Stimulated activated CD8-positive, alpha-beta memory T cell treated with anti-CD3 and anti-CD28 coated beads, Interleukin-2, amount 100 ng/mL, for 48 hours (primary cell): Measurements from ENCODE around the gene ARHGAP1.

Experiments
- DNase-seq, 2 donors: peaks; one replicate each; pipeline ENCODE4 v3.0.0-alpha.2; 2020; ENCODE audit warnings: low read depth in 2 of 2

ARHGAP1 gene

DNA sequence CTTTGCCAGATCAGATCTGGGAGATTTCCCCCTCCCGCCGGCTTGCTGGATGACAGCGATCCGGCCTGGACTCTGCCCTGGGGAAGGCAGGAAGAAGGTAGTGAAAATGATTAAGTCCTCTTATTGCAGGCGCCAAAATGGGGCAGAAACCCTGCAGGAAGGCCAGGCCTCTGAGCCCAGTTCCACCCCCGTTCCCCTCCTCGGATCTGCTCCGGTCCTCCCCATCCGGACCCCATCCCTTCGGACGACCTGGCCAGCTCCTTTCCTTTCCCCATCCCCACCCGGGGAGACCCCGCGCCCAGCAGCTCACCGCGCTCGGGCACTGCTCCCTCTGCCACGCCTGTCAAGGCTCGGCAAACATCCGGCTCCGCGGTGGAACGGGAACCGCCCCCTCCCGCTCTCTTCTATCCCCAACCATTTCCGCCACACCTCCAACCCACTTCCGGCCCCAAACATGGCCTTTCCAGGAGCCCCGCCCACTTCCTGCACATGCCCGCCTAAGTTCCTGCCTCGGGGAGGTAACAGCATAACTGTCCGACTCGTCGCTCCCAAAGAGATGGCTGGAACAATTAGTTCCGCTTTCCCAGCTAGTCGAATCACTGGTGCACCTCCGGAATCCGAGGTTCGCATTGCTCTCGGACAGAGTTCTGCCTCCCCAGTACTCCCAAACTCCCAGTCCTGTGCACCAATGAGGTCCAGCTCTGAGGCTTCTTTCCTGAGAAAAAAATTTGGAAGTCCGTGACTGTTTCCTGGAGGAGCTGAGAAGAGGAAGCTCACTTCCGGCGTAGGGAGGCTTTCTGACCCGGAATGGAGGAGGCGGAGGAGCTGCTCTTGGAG, at the start of gene ARHGAP1, which contains the start of gene ZNF408:
Gene ARHGAP1 (minus strand): TSS at position 379 of the 837 bp plus-strand sequence. CDS start 4,512 bp downstream, outside the sequence.
Gene ZNF408 (plus strand): TSS at position 791 of the 837 bp plus-strand sequence. CDS start 17 bp downstream, at position 808.
- DNase-seq: peak; percentile 98 to 99

DNA sequence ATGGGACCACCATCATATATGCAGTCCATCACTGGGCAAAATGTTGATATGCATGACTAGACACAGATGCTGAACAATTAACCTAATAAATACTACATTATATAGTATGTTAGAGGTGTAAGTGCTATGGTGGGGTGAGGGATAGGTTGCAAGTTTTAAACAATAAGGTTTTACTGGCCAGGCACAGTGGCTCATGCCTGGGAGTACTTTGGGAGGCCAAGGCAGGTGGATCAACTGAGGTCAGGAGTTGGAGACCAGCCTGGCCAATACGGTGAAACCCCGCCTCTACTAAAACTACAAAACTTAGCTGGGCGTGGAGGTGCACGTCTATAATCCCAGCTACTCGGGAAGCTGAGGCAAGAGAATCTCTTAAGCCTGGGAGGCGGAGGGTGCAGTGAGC, 46.7 kb upstream of the ARHGAP1 start:
- DNase-seq: no peak

- DNase-seq: no peak
These were observed 45.6 kb upstream of the ARHGAP1 start for GRCh38 chr11:46745995-46746394.

GRCh38 chr11:46745328-46745727, 44.9 kb upstream of the ARHGAP1 start:
- no peak for DNase-seq

DNA sequence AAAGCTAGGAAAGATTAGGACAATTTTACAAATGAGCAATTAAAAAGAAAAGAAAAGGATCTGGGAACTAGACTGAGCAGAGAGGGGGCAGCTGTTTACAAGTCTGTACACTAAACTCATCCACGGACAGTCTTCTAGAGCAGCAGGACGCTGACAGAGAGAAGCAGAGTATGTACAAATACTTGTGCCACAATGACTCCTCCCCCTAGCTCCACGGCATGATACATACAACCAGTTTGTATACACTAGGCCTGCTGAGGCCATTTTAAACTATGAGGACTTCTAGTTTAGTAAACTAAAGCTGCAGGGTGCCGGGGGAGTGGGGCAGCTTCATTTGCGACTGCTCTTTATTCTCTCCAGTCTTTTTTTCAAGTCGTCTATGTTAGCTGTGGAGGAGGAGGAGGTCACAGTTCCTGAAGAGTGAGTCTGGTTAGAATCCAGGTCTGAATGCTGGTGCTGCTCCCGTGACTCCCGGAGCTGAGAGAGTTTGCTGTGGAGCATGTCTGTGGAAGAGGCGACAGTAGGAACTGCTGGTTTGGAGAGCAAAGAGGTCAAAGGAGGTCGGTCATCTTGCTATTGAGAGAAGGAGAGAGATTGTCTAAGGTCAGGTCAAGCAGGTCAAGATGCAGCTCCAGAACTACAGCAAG, 43.4 kb upstream of the ARHGAP1 start:
- DNase-seq: no peak

- DNase-seq: no peak
These were observed 42.6 kb upstream of the ARHGAP1 start for GRCh38 chr11:46743043-46743442.

- no peak for DNase-seq
These were observed 41.4 kb upstream of the ARHGAP1 start for GRCh38 chr11:46741600-46742484.

GRCh38 chr11:46738887-46739286, 38.5 kb upstream of the ARHGAP1 start:
- DNase-seq: no peak

DNA sequence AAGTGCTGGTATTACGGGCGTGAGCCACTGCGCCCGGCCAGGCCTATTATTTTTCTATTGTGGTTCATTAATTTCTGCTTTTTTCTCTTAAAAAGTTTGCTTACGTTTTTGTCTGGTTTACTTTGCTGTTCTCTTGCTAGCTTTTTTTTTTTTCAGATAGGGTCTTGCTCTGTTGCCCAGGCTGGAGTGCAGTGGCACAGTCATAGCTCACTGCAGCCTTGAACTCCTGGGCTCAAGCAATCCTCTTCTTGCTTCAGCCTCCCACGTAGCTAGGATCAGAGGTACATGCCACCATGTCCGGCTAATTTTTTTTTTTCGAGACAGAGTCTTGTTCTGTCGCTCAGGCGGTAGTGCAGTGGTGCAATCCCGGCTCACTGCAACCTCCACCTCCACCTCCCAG, 37.3 kb upstream of the ARHGAP1 start:
- DNase-seq: no peak

DNA sequence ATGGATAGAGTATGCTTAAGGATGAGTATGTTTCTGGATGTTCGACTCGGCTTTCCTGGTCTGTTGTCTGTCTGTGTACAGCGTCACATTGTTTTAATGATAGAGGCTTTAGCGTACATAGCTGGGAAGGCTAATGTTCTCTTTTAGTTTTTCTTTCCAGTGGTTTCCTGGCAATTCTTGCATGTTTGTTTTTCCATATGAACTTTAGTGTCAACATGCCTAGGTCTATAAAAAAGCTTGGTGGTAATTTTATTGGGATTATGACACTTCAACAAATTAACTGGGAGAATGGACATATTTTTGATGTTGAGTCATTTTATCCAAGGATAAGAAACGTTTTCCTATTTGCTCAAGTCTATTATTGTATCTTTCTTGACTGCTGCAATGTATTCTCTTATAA, 36.2 kb upstream of the ARHGAP1 start:
- DNase-seq: no peak

DNA sequence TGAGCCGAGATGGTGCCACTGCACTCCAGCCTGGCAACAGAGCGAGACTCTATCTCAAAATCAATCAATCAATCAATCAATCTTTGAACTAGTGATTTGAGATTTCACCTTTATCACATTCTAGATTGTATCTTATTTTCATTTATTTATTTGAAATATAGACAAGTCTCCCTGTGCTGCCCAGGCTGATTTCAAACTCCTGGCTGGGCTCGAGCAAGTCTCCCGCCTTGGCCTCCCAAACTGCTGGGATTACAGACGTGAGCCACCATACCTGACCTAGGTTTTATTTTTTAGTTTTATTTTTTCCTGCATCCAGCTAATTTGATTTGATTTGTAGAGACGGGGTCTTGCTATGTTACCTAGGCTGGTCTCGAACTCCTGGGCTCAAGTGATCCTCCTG, 35.7 kb upstream of the ARHGAP1 start:
- no peak for DNase-seq

- DNase-seq: no peak
These were observed 32.8 kb upstream of the ARHGAP1 start for GRCh38 chr11:46733234-46733633.

DNA sequence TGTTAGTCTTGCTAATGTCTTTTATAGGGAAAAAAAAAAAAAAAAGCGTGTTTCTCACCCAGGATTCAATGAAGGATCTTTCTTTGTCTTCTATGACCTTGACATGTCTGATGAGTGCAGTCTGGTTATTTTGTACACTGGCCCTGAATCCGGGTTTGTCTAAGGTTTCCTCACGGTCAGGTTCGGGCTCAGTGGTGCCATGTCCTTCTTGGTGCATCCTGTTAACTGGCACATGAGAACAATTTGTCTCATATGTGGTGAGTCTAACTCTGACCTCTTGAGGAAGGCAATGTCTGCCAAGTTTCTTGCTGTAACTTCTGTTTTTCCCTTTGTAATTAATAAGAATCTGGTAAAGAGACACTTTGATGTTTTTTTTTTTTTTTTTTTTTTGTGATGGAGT, 31.1 kb upstream of the ARHGAP1 start:
- DNase-seq: no peak

- DNase-seq: no peak
These were observed 28.9 kb upstream of the ARHGAP1 start for GRCh38 chr11:46729110-46730027.

GRCh38 chr11:46728659-46729040, 28.2 kb upstream of the ARHGAP1 start:
- DNase-seq: no peak

- no peak for DNase-seq
These were observed 27.7 kb upstream of the ARHGAP1 start for GRCh38 chr11:46727952-46728658.

GRCh38 chr11:46726206-46726862, 25.9 kb upstream of the ARHGAP1 start:
- no peak for DNase-seq

GRCh38 chr11:46725338-46726205, 25.2 kb upstream of the ARHGAP1 start:
- DNase-seq: no peak

GRCh38 chr11:46724088-46724487, 23.7 kb upstream of the ARHGAP1 start:
- no peak for DNase-seq
